Subcutaneous abdominal adipose tissue (tissue), 5 donors: ENCODE data around the gene TSPAN18.

Experiments
- H3K27ac ChIP-seq: one replicate; pipeline ENCODE4 v1.7.0; 2013; ENCODE audit warnings: low read depth, mild to moderate bottlenecking, inconsistent platforms, low read length, moderate library complexity
- H3K27me3 ChIP-seq, 5 donors: one replicate each; pipeline ENCODE4 v1.7.0; 2013; ENCODE audit warnings: low read length in 5 of 5, inconsistent platforms in 1 of 5; ENCODE audit not compliant: control insufficient read depth in 5 of 5, insufficient read depth in 4 of 5
- H3K36me3 ChIP-seq, 5 donors: one replicate each; pipeline ENCODE4 v1.7.0; 2013; ENCODE audit warnings: low read length in 5 of 5; ENCODE audit not compliant: control insufficient read depth in 5 of 5, insufficient read depth in 5 of 5
- H3K4me1 ChIP-seq, 5 donors: one replicate each; pipeline ENCODE4 v1.7.0; 2013; ENCODE audit warnings: low read length in 5 of 5, mild to moderate bottlenecking in 3 of 5, moderate library complexity in 1 of 5; ENCODE audit not compliant: control insufficient read depth in 5 of 5, insufficient read depth in 5 of 5
- H3K4me3 ChIP-seq, 5 donors: one replicate each; pipeline ENCODE4 v1.7.0; 2013; ENCODE audit warnings: low read length in 5 of 5, low read depth in 1 of 5
- H3K9ac ChIP-seq, 5 donors: one replicate each; pipeline ENCODE4 v1.7.0; 2013; ENCODE audit warnings: low read length in 5 of 5, mild to moderate bottlenecking in 4 of 5, moderate library complexity in 3 of 5
- H3K9me3 ChIP-seq, 5 donors: one replicate each; pipeline ENCODE4 v1.7.0; 2013; ENCODE audit warnings: low read length in 5 of 5; ENCODE audit not compliant: control insufficient read depth in 5 of 5
- donor health status: healthy.
- donor health status: healthy.
- donor health status: healthy.
- donor health status: healthy.
- donor health status: healthy.

The TSPAN18 gene

GRCh38 chr11:44880953-44881352 lies 154.2 kb downstream of the TSPAN18 start:
- peaks cover 0 to 35% (median 4%) of the 10 kb centered on the region in 5 donors for H3K4me1 ChIP-seq
- no peak overlapping the region for H3K4me3 ChIP-seq
- peaks cover 0 to 13% (median 2%) of the 10 kb centered on the region in 5 donors for H3K27me3 ChIP-seq
- no peak overlapping the region for H3K9ac ChIP-seq
- no peaks in the 10 kb centered on the region for H3K9me3 ChIP-seq
- H3K36me3 ChIP-seq: no peaks in the 10 kb centered on the region
- H3K27ac ChIP-seq: no peak overlapping the region

- H3K4me1 ChIP-seq: peaks cover 0 to 25% (median 1%) of the 10 kb centered on the region in 5 donors
- no peaks in the 10 kb centered on the region for H3K9me3 ChIP-seq
- H3K36me3 ChIP-seq: no peaks in the 10 kb centered on the region
- peaks cover 0 to 4% (median 0%) of the 10 kb centered on the region in 5 donors for H3K27me3 ChIP-seq
- H3K27ac ChIP-seq: no peak overlapping the region
- no peak overlapping the region for H3K4me3 ChIP-seq
- no peak overlapping the region for H3K9ac ChIP-seq
These were observed 156.5 kb downstream of the TSPAN18 start for GRCh38 chr11:44883277-44883676.

- Histone ChIP-seq H3K4me1 (peaks cover 0 to 23% (median 1%) of the 10 kb centered on the region in 5 donors), H3K9me3 (no peaks in the 10 kb centered on the region), H3K27me3 (peaks cover 0 to 4% (median 0%) of the 10 kb centered on the region in 5 donors), H3K4me3 (no peak overlapping the region), H3K9ac (no peak overlapping the region), H3K36me3 (no peaks in the 10 kb centered on the region), H3K27ac (no peak overlapping the region)
These were observed 157.3 kb downstream of the TSPAN18 start for GRCh38 chr11:44884056-44884455.

GRCh38 chr11:44885065-44885810 lies 158.5 kb downstream of the TSPAN18 start:
- Histone ChIP-seq H3K9ac (no peak overlapping the region), H3K36me3 (no peaks in the 10 kb centered on the region), H3K27me3 (peaks cover 0 to 4% (median 0%) of the 10 kb centered on the region in 5 donors), H3K4me1 (peaks cover 0 to 23% (median 1%) of the 10 kb centered on the region in 5 donors), H3K4me3 (no peak overlapping the region), H3K9me3 (no peaks in the 10 kb centered on the region), H3K27ac (no peak overlapping the region)

GRCh38 chr11:44885919-44886789 lies 159.4 kb downstream of the TSPAN18 start:
- Histone ChIP-seq H3K9ac (no peak overlapping the region), H3K9me3 (no peaks in the 10 kb centered on the region), H3K4me3 (no peak overlapping the region), H3K27me3 (peaks cover 0 to 3% (median 0%) of the 10 kb centered on the region in 5 donors), H3K36me3 (no peaks in the 10 kb centered on the region), H3K4me1 (peaks cover 0 to 23% (median 1%) of the 10 kb centered on the region in 5 donors), H3K27ac (no peak overlapping the region)

GRCh38 chr11:44886790-44887140 lies 160.0 kb downstream of the TSPAN18 start:
- Histone ChIP-seq H3K27ac (no peak overlapping the region), H3K36me3 (no peaks in the 10 kb centered on the region), H3K9me3 (no peaks in the 10 kb centered on the region), H3K9ac (no peak overlapping the region), H3K4me3 (no peak overlapping the region), H3K27me3 (peaks cover 0 to 3% (median 0%) of the 10 kb centered on the region in 5 donors), H3K4me1 (peaks cover 0 to 19% (median 1%) of the 10 kb centered on the region in 5 donors)

GRCh38 chr11:44887636-44888035 lies 160.9 kb downstream of the TSPAN18 start:
- peaks cover 0 to 13% (median 0%) of the 10 kb centered on the region in 5 donors for H3K4me1 ChIP-seq
- H3K4me3 ChIP-seq: no peak overlapping the region
- no peaks in the 10 kb centered on the region for H3K36me3 ChIP-seq
- no peak overlapping the region for H3K27ac ChIP-seq
- H3K9ac ChIP-seq: no peak overlapping the region
- H3K9me3 ChIP-seq: no peaks in the 10 kb centered on the region
- peaks cover 0 to 5% (median 0%) of the 10 kb centered on the region in 5 donors for H3K27me3 ChIP-seq

GRCh38 chr11:44889266-44889665 lies 162.5 kb downstream of the TSPAN18 start:
- Histone ChIP-seq H3K9me3 (no peaks in the 10 kb centered on the region), H3K4me1 (peaks cover 0 to 28% (median 5%) of the 10 kb centered on the region in 5 donors), H3K9ac (no peak overlapping the region), H3K4me3 (no peak overlapping the region), H3K27ac (no peak overlapping the region), H3K27me3 (peaks cover 0 to 9% (median 0%) of the 10 kb centered on the region in 5 donors), H3K36me3 (no peaks in the 10 kb centered on the region)

GRCh38 chr11:44892843-44893242 lies 166.1 kb downstream of the TSPAN18 start:
- Histone ChIP-seq H3K9ac (no peak overlapping the region), H3K4me3 (no peak overlapping the region), H3K4me1 (peaks cover 0 to 16% (median 5%) of the 10 kb centered on the region in 5 donors), H3K27ac (no peak overlapping the region), H3K9me3 (no peaks in the 10 kb centered on the region), H3K36me3 (no peaks in the 10 kb centered on the region), H3K27me3 (peaks cover 0 to 18% (median 6%) of the 10 kb centered on the region in 5 donors)
